CD4-positive, alpha-beta T cell treated with Interferon gamma for 1 hour (primary cell): ENCODE data around the gene FRMD4A.

ENCODE experiments used
- DNase-seq: peaks from one replicate; pipeline ENCODE4 v3.0.0-alpha.2; 2020

FRMD4A gene

DNA sequence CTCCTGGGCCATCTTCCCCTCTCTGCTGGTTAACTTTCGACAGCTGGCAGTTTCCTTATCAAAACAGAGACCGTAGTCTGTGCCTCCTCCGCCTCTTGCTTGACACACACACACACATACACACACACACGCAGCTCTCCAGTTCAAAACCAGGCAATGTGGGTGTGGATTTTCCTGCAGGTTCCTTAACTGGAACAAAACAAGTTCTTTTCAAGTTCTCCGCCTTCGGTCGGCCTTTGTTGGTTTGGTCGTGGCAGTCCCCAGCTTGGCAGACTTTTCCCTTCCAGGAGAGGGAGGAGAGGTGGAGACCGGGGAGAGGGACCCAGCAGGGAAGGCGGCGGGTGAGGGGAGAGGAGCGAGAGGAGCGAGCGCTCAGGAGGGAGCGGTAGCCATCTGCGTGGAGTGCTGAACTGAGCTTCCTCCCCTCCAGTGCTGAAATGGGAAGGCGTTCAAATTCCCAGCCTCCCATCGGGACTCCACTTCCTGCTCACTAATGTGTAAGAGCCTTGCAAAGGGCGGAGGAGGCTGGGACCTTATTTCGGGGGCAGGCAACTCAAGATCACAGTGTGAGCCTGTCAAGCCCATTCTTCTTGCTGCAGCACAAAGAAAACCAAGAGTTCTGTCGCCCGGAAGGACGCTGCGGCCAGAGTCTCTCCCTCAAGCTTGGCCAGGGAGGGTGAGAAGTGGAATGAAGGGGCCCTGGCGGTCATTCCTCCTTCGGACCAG lies 623.4 kb downstream of the FRMD4A start:
- DNase-seq: no peak

GRCh38 chr10:13706604-13707003 lies 624.1 kb downstream of the FRMD4A start:
- no peak for DNase-seq

GRCh38 chr10:13706175-13706574 lies 624.5 kb downstream of the FRMD4A start:
- no peak for DNase-seq

DNA sequence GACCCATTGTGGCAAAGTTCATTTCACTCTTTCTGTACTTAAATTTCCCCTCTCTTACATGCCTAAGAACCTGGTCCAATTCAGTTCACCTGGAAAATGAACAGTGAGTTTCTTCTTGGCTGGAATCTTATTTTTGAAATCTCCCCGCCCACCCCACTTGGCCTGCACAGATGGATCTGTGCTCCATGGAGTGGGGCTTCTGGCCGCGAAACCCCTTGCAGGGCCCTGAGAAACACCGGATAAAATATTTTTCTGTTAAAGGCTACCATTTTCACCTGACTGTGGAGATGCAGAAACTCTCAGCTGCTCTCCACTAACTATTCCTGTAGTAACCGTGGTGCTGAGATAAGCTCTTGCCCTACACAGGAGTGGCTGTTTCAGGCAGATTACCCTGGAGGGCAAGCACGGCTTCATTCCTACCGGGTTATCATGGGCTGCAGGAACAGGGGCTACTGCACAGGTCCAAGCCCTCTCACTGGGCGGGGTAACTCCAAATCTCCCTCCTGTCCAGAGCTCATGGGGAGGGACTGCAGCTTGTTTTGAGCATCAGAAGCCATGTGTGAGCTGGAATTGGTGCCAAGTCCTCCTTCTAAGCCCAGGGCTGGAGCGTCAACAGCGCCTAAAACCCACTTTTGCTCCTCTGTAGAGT lies 625.1 kb downstream of the FRMD4A start:
- no peak for DNase-seq

GRCh38 chr10:13704964-13705363 lies 625.8 kb downstream of the FRMD4A start:
- no peak for DNase-seq

GRCh38 chr10:13703997-13704536 lies 626.7 kb downstream of the FRMD4A start:
- DNase-seq: no peak

- DNase-seq: no peak
Observed at GRCh38 chr10:13703101-13703818, 627.5 kb downstream of the FRMD4A start.

DNA sequence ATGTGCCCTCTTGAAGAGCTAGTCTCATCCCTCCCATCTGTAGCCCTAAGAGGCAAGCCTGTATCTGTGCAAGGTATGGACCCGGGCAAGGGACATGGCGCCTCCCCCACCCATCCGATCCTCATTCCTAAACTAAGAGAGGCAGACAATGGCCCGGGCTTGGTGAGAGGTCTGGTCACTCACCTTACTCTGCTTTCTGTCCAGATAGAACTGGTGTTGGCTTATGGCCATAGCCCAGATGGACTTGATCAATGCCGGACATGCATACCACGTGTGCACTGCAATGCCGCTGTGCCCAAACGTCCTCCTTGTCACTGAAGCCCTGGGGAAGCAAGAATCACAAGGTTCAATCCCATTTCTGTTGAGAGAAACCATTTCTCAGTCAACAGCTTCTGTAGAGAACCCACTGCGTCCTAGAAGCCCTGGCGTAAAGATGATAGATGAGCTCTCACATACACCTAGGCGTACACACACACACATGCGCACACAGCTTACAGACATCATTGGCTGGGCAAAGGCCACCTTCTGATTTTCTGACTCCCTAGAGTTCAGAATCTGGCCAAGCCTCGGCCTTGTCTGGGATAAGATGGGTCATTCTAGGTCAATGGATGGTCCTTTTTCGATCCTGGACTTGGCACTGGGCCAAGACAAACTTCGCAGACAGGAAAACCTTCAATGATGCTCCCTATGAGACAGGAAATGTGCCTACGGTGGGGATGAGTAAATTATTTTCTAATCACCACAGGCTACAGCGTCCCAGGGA lies 629.4 kb downstream of the FRMD4A start:
- DNase-seq: no peak

DNA sequence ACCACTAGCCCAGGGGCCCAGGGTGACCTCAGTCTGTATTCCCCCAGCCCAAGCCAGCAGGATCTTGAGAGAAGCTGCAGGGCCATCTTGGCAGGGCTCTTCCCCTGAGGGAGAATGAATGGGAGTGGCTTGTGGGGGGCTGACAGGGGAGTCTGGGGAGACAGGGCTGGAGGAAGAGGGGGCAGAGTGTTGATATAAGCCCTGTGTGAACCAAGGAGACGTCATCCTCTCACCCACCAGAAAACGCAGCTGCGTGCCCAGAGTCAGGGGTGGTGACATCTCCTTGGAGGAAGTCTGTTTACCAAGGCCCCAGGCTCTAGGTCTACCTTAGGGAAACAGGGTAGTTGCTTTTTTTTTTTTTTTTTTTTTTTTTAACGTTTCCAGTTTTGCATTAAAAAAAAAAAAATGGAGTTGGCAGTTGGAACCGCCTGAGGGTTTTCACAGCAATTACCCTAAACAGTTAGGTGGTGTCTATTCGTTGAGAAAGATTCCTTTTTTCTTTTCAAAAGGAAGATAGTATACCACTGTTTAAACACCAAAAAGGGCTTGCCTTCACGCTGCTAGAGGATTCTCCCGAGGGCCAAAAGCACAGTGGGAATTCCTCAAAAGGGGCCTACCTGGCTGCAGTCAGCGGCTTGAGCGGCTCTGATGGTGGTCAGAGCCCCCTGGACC lies 630.1 kb downstream of the FRMD4A start:
- no peak for DNase-seq

GRCh38 chr10:13699216-13699615 lies 631.5 kb downstream of the FRMD4A start:
- no peak for DNase-seq

DNA sequence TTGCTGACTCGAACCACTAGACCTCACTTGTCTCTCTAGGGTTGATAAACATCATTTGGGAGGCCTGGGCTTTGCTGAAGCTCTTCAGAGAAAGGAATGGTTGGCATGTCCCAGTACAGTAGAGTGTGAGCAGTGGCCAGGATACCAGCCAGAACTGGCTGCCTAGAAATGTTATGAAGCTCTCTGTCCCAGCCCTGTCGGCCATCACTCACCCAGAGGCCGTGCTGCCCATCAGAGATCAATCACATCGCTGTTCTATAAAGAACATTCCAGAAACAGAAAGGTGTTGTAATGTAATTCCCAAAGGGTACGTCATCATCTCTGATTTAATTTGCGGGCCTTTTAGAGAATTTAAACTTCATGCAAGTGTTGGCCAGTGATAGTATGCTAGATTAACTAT lies 632.5 kb downstream of the FRMD4A start:
- no peak for DNase-seq

GRCh38 chr10:13696071-13696470 lies 634.7 kb downstream of the FRMD4A start:
- no peak for DNase-seq

DNA sequence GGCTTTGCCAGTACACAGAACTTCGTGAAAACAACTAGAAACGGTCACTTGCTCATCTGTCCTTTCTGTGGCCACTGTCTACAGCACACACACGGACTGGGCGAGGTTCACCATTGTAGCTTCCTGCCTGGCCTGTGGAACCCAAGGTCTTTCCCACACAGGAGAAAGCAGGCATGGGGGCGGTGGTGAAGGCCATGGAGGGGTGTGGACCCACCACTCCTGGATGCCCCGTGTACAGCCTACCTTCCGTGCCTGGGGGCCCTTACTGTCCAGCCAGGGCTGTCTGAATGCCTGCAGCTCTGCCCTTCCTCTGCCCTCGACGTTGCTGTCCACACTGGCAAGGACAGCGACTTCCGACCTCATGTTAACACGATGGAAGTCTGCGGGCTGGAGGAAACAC lies 635.1 kb downstream of the FRMD4A start:
- DNase-seq: no peak

- no peak for DNase-seq
Observed at GRCh38 chr10:13693783-13694700, 636.7 kb downstream of the FRMD4A start.

DNA sequence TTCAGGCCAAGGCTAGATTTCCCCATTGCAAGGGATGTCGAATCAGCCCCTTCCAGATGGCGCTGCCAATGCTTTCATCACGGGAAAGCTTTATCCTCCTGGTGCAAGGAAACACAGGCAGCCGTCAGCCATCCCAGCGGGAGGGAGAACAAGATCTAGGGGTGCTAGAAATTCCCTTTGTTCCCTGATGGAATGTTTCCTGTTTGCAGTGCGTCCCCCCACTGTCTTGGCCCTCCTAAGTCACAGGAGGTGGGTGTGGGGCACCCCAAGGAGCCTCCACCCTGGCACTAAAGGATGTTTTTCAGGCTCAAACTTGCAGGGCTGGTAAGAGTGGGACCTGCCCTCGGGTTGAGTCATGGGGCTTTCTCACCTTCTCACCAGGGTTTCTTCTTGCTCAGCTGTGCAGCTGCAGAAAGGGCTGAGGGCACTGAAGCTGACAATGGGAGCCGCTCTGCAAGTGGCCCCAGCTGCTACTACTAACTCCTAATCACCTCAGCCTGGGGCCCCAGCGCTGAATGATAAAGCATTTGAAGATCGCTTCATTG lies 640.4 kb downstream of the FRMD4A start:
- DNase-seq: no peak

GRCh38 chr10:13686331-13686752 lies 644.4 kb downstream of the FRMD4A start:
- DNase-seq: no peak

DNA sequence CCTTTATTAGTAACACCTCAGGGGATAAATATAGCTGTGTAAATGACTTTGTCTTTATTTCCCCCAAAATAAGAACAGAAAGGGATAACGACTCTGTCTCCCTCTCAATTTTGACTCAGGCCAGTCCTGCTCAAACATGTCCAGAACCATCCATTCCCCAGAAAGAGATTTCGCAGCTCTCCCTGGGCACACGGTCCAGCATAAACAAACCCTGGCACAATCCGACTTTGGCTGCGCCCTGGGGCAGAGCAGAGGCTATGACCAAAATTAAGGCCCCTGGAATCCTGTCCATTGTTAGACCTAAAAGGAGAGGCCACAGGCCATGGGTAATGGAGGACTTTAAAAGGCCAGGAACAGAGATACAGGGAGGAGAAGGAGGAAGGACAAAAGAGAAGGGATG lies 644.8 kb downstream of the FRMD4A start:
- no peak for DNase-seq

GRCh38 chr10:13684806-13685482 lies 645.8 kb downstream of the FRMD4A start:
- DNase-seq: no peak

DNA sequence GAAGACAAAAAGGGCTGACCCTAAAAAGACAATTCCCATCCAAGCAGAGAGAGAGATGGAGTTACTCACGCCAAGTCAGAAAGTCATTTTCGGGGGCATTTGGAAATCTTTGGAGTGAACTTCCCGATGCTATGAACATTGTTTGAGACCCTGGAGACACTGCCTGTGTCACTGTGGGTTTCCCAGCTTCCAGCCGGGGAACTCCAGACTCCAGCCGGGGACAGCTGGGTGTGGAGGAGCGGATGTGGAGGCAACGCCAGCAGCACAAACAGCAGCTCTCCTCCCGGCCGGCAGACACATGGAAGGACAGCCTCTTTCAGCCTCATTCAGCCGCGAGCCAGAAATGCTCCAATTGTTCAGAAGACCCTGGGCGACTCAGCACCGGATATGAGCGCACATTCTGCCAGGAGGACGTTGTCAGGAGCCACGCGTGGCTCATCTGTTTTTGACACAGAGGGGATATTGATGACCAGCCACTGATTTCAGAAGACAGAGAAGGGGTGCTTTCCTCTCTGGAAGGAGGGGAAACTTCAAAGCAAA lies 646.4 kb downstream of the FRMD4A start:
- no peak for DNase-seq

DNA sequence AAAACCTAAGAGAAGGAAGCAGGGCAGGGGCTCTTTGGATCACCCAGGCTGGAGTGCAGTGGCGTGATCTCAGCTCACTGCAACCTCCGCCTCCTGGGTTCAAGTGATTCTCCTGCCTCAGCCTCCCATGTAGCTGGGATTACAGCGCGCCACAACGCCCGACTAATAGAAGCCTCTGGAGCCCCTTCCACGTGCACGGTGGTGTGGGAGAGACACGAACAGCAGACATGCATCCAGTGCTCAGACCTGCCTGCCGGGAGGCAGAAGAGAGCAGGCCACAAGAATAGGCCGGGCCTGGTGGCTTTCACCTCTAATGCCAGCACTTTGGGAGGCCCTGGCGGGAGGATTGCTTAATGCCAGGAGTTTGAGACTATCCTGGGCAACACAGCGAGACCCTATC lies 647.7 kb downstream of the FRMD4A start:
- DNase-seq: no peak
